Fibroblast of peridontal ligament (primary cell): ENCODE results near the gene CDKN1C.
"Not testable (repeated sequence)": the region's sequence is repeated elsewhere in the genome, so short reads cannot be mapped to it uniquely, and the experiment has no call there.

Source experiments
- DNase-seq: peaks from one replicate; pipeline ENCODE4 v3.0.0-alpha.2; 2010; ENCODE audit errors: extremely low read depth

The CDKN1C gene

DNA sequence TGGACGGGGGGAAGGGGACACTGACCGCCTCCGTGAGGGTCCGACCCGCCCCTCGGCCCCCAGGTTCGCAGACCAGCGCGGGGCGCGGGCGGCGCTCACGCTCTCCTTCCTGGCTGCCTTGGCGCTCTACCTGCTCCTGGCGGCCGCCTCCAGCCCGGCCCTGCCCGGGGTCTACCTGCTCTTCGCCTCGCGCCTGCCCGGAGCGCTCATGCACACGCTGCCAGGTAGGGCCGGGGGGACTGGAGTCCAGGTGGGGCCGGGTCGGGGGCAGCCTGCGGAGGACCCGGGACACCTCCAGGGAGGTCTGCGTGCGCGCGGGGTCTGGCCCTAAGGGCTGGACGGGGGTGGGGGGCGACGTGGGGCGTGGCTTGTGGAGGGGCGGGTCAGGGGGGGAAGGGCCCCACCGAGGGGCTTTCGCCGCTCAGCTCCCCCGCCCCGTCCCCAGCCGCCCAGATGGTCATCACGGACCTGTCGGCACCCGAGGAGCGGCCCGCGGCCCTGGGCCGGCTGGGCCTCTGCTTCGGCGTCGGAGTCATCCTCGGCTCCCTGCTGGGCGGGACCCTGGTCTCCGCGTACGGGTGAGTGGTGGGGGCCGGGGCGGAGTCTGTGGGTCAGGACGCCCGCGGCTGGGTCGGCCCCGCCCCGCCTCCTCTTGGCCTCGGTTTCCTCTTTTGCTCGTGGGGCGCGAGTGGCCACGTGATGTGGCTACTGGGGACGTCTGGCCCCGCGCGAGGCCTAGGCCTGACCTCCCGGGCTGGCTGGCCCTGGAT is 23.7 kb upstream of the CDKN1C start:
- no peak for DNase-seq

DNA sequence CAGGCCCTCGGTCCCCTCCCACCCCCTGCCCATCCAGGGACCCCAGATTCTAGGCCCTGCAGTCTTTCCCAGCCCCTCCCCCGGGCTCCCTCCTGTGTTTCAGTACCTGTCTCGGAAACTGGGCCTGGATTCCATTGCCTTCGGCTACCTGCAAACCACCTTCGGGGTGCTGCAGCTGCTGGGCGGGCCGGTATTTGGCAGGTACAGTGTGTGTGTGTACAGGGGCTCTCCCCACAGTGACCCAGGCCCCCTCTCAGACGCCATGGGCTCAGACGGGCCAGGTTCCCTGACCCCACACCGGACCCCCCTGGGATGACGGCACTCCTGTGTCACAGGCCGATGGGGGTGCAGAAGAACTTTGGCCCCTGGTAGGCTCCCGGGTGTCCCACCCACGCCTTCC is 22.6 kb upstream of the CDKN1C start:
- no peak for DNase-seq

DNA sequence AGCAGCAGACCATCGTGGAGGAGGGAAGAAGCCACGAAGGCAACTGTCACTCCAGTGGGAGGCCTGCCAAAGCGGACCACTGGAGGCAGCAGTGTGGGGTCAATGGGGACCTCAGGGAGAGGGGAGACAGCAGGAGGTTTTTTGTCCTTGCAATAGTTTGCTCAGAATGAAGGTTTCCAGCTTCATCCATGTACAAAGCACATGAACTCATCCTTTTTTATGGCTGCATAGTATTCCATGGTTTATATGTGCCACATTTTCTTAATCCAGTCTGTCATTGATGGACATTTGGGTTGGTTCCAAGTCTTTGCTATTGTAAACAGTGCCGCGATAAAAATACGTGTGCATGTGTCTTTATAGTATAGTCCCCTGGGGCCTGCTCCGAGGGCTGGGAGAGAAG is 19.7 kb upstream of the CDKN1C start:
- not testable (repeated sequence) for DNase-seq

DNA sequence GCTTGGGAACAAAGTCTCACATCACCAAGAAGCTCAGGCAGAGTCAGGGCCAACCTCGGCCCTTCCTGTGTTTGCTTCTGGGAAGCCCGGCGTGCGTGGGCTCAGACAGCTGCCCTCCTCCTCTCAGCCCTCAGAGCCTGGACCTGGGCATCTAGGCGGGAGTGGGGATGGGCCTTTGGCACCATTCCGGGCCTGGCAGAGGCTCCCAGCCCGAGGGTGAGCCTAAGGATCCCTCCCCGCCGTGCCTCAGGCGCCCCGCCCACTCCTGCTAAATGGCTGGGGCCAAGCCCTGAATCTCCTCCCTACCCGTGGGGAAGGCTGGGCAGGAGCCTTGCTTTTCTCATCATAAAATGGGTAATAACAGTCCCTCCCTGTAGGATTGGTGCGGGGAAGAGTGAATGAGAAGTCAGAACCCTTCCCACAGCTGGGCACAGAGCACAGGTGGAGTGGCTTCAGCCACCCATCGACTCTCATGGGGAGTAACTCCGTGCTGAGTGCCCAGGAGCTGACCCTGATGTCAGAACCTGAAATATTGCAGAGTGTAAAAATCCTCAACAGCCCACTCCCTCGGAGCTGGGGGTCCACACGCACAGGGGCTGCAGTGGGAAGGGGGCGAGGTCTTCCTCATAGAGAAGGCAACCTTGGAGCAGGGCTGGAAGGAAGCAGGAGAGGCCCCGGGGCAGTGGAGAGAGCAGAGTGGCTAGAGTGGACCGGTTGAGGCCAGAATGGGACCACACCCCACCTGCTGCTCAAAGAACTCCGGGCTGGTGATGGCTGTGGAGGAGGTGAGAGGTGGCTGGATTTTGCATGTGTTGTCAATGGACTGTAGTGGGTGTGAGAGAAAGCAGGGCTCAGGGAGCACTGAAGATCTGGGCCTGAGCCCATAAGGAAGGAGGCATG is 18.8 kb upstream of the CDKN1C start:
- no peak for DNase-seq

DNA sequence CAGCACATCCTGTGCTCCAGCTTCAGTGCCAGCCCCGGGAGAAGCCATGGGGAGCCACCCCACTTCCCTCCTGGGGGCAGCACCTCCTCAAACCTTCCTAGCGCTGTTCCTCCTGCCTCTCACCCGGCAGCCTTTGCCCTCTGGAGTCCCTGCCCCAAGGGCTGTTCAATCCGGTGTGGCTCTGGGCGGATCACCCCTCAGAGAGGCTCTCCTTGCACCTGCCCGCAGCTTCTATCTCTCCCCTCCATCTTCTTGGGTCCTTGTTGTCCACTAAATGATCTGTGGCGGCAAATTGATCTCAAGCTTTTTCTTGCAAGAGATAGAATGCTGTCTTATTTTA is 18.1 kb upstream of the CDKN1C start:
- no peak for DNase-seq

DNA sequence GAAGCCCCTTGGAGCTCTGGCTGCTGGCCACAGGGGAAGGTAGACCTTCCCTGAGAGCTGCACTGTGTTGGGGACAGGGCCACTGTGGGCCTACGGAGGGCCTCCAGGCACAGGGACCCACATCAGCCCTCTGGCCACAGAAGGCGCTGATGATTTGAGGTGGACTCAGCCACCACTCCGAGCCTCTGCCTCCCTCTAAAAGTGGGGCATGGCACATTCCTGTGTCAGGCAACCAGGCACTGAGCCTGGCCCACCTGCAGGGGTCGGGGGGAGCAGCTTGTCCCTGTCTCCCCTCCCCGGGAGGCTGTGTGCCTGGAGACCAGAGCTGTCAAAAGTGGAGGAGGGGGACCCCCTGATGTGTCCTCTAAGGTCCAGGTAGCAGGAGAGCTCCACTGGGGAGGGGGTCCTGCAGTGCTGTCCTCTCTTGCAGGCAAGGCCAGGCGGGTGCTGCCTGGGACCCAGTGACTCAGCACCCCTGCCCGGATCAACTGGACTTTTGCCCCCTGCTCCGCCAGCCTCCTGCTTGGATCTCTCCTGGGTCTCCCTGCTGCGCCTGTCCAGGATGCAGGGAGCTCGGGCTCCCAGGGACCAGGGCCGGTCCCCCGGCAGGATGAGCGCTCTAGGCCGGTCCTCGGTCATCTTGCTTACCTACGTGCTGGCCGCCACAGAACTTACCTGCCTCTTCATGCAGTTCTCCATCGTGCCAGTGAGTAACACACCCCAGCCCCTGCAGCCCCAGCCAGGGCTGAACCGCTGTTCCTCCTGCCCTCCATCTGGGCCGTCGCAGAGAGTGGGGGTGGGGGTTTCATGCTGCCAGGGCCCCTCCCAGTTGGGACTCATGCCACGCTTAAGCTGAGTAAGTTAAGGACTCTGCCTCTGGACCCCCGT is 17.5 kb upstream of the CDKN1C start:
- DNase-seq = no peak

DNA sequence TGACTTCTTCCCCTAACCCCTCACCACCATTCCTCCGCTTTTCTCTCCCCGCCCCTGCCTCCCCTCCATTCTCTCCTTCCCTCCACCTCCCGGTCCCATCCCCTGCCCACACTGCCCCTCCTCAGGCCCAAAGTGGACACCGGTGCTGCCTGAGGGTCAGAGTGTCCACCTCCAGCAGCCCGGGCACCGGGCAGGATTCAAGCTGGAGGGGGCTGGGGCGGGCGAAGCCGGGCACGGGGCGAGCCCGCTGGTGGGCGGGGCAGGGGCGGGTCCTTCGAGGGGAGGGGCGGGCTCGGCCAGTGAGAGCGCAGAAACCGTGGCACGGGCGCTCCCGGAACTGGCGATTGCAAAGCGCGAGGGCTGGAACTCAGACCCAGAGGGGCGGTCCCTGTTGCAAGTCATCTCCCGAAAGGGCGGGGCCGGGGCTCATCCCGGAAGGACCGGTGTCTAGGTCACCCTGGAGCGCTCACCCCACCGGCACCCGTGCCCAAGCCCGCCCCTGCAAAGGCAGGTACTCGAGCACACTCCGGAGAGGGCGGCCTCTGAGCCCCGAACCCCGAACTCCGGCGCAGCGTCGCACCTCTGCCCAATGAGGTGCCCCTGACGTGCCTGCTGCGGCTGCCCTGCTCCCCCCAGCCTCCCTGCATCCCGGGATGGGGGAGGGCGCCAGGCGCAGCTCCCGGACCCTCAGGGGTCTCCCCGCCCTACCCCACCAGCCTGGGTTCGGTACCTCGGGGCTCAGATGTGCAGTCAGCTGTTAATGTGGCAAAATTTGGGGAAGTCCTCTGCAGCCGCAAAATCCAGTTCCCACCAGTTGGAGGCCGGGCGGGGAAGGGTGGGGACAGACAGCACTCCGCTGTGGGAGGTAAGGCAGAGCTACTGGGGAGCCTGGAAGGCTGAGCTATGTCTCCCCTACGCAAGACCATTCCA is 16.5 kb upstream of the CDKN1C start:
- peak; percentile 82 for DNase-seq

DNA sequence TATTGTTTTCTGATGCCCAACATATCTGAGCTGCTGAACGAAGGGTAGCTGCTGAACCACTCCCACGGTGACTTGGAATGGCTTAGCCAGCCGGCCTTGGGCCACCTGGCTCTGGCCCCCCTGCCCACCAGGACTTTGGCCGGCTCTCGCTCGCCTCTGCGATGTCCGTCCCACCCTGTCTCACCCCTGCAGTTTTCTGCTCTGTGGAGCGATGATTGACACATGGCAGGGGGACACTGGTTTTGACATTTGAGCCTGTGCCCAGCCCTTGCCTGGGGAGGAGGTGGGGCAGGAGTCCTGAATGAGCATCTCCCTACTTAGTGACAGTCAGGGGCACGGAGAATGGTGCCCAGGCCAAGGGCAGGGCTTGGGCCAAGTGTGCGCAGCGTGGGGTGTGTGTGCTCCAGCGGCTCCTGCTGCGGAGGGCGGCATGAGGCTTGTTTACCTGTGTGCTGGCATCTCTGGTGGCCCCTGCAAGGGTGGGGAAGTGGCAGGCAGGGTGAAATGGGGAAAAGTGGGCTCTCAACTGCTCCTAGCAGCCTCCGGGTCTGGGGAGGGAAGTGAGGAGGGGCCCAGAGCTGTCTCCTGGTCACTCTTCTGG is 15.7 kb upstream of the CDKN1C start:
- DNase-seq = no peak

DNA sequence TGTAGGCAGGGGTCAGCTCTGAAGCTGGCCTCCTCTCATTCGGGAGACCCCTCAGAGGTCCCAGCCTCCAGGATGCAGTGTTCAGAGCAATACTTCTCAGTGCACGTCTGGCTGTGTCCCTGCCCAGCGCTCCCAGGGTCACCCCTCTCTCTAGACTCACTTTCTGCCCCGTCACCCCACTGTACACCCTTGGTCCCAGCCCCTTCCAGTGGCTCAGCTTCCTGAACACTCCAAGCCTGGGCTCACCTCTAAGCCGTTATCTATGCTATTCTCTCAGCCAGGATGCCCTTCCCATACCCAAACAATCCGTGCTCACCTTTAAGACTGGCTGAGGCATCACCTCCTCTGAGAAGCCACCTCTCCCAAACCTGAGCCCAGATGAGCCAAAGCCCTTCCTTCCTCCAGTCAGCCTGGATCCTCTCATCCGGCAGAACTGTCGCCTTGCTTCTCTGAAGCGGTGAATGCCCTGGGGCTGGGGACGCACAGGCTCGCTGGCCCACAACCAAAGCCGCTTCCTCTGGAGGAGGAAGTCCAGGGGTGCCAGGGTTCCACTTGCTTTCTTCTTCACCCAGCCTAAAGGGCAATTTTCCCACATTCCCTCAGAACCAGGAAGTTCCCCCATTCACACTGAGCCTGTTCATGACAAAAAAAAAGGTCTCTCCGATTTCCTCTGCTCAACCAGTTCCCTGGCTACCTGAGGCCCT is 13.7 kb upstream of the CDKN1C start:
- DNase-seq = no peak

DNA sequence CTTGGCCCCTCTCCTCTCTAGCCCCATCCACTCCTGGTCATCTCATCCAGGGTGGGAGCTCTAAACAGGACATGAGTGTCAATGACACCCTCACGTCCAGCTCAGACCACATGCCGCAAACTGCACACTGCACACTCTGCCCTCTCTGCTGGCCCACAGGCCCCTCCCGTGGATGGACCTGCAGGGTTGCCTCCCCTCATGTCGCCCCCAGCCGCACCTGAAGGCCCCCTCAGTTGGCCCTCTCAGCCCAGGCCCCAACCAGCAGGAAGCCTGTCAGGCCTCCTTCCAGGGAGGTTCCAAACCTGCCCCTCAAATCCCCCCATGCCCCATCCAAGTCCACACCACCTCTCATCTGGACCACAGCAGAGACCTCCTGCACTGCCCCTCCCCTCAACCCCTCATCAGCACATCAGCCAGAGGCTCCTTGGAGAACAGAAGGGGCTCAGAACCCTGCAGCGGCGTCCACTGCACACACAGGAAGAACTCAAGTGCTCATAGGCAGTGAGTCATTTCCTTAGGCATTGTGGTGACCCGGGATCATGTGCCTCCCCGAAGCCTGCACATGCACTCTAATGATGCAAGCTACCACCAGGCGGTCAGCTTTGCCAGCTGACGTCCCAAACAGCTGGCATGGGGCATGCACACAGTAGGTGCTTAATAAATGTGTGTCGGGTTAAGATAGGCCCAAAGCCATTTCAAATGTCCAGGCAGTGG is 12.9 kb upstream of the CDKN1C start:
- DNase-seq = peak; percentile 80

DNA sequence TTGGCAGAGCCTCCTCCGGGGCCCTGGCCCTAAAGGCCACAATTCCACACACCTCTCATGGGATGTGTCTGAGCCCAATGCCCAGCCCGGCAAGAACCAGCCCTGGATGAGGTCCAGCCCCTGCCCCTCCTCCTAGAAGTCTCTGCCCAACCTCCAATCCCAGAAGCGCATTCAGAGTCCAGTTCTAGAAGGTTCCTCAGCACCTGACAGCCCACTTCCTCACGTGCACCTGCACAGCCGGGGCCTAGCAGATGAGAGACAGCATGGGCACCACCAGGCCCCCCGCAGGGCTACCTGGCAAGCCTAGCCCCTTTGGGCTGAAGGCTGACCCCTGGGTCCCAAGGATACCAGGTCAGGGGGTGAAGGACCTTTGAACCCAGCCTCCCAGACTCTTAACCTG is 11.5 kb upstream of the CDKN1C start:
- no peak for DNase-seq

DNA sequence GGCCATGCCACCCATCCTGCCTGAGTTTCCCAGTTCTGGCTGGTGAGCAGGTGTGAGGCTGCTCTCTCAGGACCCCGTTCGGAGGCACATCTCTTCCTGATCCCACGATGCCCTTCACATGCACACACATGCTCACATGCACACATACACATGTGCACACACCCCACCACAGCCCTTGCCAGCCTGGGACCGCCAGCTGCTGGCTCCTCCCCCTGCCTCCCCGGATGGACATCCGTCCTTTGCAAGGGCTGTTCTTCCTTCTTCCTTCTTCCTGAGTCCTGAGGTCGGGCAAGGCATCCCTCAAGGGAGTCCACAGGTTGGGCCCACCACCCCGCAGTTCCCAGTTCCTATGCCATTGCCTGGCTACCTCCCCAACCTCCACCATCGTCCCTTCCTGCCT is 10.5 kb upstream of the CDKN1C start:
- no peak for DNase-seq

DNA sequence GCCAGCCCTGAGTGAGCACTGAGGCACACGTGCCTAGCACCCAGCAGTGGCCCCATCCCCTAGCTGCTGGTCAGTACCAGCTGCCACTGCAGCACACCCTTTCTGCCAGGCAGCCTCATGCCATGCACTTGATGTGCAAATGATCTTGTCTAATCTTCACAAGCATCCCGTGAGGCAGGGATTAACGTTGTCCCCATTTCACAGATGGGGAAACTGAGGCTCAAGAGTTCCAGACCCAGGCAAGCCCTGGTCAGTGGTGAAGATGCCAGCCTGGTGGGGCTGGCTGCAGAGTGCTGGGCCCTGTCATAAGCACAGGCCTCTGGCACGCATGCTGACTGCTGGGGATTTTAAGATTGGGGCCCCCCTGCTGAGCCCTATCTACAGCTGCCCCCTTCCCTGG is 8.4 kb upstream of the CDKN1C start:
- DNase-seq = no peak

DNA sequence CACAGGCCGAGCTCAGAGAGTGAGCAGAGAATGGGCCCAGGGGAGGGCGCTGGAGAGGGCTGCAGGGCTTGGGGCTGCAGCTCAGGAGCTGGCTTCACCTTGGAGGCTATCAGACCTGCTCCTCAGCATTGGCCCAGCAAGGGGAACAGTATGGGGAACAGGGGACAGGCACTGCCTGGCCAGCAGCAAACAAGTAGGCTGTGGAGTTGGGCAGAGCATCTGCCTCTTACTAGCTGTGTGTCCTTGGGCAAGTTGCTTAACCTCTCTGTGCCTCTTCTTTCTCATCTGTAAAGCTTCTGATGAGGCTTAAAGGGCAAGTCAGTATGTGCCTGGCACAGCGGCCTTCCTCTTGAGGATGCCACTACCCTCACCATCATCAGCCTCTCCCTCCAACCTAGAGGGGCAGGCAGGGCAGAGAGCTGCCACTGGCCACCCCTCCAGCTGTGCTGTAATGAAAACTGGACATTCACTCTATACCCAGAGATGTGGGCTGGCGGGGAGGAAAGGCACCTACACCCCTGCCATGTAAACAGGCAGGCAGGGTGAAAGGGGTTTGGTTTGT is 7.5 kb upstream of the CDKN1C start:
- DNase-seq = no peak

DNA sequence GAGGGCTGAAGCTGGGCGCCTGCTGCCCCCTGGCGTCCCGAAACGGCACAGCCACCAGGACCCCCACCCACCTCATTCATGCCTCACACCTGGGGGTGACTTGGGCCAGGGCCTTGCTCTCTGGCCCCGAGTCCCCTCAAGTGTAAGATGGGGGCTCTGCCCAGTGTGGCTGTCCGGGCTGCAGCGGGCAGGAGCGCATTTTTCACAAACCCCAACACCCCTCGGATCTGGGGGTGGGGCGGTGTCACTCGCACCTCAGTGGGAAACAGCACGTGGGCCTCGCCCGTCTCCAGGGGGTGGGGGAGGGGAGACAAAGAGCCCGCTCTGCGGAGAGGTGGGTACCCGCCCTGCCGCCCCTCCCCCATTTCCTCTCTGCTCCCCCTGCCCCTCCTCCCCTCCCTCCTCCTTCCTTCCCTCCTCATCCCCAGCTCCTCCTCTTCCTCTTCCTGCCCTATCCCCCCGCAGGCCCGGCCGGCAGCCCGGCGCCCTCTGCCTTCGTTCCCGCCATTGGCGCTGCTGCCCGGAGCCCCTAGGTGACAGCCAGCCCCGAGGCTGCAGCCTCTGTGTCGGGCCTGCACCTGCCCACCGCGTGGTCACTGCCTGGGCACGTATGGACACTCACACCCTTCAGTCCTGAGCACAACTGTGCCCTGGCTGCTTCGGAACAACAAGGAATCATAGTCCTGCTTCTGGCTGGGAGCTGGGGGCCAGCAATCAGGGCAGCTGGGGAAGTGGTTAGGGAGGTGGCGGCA is 6.8 kb upstream of the CDKN1C start:
- DNase-seq = peak; percentile 49

DNA sequence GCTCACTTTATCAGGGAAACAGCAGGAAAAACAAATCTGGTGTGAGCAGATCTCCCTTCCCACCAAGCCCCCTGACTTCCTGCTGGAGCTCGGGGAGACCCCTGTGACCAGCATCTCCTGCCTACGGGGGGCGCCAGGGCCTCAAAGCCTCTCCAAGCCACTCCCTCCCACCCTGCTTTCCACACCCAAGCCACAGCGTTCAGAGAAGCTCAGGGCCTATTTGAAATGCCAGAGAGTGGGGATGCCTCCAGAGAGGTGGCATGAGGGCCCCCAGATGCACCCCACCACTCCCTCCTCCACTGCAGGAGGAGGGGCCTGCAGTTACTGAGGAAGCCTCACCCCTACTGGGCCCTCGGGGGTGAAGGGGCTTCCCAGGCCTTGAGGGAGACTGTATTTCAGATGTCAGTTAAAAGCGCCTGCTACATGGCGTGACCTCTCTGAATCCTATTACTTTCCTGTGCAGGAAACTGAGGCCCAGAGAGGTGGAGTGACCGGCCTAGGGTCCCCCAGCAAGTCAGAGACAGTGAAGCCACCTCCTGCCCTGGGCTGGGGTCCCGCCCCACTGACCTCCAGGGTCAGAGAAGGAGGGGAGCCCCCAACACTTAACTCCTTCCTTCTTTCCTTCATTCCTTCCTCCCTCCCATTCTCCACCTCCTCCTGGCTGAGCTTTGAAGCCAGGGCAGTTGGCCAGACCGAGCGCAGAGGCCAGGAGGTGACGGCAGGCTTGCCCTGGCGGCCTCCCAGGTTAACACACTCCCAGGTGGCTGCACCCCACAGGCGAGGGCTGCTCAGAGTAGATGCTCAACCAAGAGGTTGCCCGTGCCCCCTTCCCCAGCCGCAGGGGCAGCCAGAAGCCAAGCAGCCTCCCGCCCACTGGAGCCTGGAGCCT is 6.0 kb upstream of the CDKN1C start:
- DNase-seq = no peak
